Mesothelial cell of epicardium (in vitro differentiated cells): ENCODE results near the gene PTBP1. TPM values are rescaled to one million over a fixed set of nuclear protein-coding genes. Genes with fewer than 3 reads are reported as not detected.
"Not testable (repeated sequence)": the region's sequence is repeated elsewhere in the genome, so short reads cannot be mapped to it uniquely, and the experiment has no call there.

ENCODE experiments used
- DNase-seq, 2 experiments: peaks; one replicate each; pipeline ENCODE4 v3.0.0; 2021; ENCODE audit warnings: low spot score in 2 of 2; ENCODE audit not compliant: unreplicated experiment in 2 of 2
- H3K27ac Mint-ChIP-seq: 2 replicates; pipeline ENCODE4 v1.8.0; 2021; ENCODE audit warnings: mixed read lengths
- H3K27me3 Mint-ChIP-seq: 2 replicates; pipeline ENCODE4 v1.8.0; 2021; ENCODE audit warnings: low read depth, mixed read lengths
- H3K36me3 Mint-ChIP-seq: 2 replicates; pipeline ENCODE4 v1.8.0; 2021; ENCODE audit warnings: mixed read lengths
- H3K4me1 Mint-ChIP-seq: 2 replicates; pipeline ENCODE4 v1.8.0; 2021; ENCODE audit warnings: mixed read lengths
- H3K4me3 Mint-ChIP-seq: 2 replicates; pipeline ENCODE4 v1.8.0; 2021; ENCODE audit warnings: mild to moderate bottlenecking, moderate library complexity, mixed read lengths
- H3K9me3 Mint-ChIP-seq: 2 replicates; pipeline ENCODE4 v1.8.0; 2021; ENCODE audit warnings: mixed read lengths
- total RNA-seq: library from RNA; stranded (reverse); gene quantifications from 3 replicates; pipeline ENCODE4 v1.2.1, GENCODE V29; 2021
- TF ChIP-seq, protein P1 (sequence below): fragments of 200-600 bp; sonication (generic); IDR thresholded peaks from one replicate; pipeline ENCODE4 v1.5.0; 2021; ENCODE audit warnings: antibody characterized with exemption; ENCODE audit not compliant: unreplicated experiment

The PTBP1 gene
- total RNA-seq, 1 donor from 2014 or later, result 447 TPM

DNA sequence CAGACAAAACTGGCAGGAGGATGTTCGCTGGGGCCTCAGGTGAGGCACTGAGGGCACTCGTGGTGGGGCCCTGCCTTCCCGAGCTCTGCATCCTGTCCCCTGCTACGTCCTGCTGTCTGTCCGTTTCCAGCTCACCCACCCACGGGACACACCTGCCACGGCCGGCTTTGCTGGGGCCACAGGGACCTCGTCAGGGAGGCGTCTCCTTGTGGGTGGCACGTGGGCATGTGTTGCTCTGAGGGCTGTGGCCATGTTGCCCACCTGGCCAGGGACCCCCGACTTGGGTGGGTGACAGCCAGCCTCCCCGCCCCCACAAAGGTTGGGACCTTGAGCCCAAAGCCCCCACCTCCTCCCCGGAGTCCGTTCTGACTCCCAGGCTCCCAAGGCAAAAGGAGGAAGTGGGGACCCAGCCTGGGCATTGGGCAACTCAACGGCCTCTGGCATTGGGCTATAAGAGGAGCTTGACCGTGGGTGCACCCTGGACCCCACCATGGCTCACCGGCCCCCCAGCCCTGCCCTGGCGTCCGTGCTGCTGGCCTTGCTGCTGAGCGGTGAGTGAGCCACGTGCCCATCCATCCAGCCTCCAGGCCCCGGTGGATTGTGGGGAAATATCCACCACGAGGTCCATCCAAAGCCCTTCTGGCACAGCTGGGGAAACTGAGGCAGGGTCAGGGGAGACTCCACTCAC is 43.4 kb downstream of the PTBP1 start, which contains the start of gene PRTN3:
Gene PRTN3 (plus strand): TSS at position 481 of the 688 bp plus-strand sequence. CDS start 10 bp downstream, at position 491.
- Mint-ChIP-seq H3K27ac (no peak within 1 kb of the TSS), H3K4me3 (no peak within 1 kb of the TSS), H3K27me3 (peaks cover 29% of the 10 kb centered on the region), H3K4me1 (peaks cover 4% of the 10 kb centered on the region), H3K9me3 (no peaks in the 10 kb centered on the region), H3K36me3 (no peaks in the 10 kb centered on the region)
- TF ChIP-seq, protein P1, sequence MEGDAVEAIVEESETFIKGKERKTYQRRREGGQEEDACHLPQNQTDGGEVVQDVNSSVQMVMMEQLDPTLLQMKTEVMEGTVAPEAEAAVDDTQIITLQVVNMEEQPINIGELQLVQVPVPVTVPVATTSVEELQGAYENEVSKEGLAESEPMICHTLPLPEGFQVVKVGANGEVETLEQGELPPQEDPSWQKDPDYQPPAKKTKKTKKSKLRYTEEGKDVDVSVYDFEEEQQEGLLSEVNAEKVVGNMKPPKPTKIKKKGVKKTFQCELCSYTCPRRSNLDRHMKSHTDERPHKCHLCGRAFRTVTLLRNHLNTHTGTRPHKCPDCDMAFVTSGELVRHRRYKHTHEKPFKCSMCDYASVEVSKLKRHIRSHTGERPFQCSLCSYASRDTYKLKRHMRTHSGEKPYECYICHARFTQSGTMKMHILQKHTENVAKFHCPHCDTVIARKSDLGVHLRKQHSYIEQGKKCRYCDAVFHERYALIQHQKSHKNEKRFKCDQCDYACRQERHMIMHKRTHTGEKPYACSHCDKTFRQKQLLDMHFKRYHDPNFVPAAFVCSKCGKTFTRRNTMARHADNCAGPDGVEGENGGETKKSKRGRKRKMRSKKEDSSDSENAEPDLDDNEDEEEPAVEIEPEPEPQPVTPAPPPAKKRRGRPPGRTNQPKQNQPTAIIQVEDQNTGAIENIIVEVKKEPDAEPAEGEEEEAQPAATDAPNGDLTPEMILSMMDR, result no peak
- DNase-seq, result no peak

DNA sequence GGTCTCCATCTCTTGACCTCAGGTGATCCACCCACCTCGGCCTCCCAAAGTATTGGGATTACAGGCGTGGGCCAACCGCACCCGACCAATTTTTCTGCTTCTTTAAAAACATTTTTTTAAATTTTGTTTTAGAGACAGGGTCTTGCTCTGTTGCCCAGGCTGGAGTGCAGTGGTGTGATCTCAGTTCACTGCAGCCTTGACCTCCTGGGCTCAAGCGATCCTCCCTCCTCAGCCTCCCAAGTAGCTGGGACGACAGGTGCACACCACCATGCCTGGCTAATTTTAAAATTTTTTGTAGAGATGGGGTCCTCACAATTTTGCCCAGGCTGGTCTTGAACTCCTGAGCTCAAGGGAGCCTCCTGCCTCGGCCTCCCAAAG is 45.5 kb downstream of the PTBP1 start:
- not testable (repeated sequence) for H3K4me3 Mint-ChIP-seq, DNase-seq, H3K36me3 Mint-ChIP-seq, H3K9me3 Mint-ChIP-seq, H3K27ac Mint-ChIP-seq
- H3K4me1 Mint-ChIP-seq, result peaks cover 10% of the 10 kb centered on the region
- peaks cover 32% of the 10 kb centered on the region for H3K27me3 Mint-ChIP-seq

GRCh38 chr19:843180-843835 is 46.1 kb downstream of the PTBP1 start:
- Mint-ChIP-seq H3K27me3 (peaks cover 32% of the 10 kb centered on the region), H3K4me3 (no peak overlapping the region), H3K27ac (no peak overlapping the region), H3K36me3 (no peaks in the 10 kb centered on the region), H3K4me1 (peaks cover 10% of the 10 kb centered on the region), H3K9me3 (no peaks in the 10 kb centered on the region)
- TF ChIP-seq, protein P1, result no peak
- DNase-seq, result no peak

DNA sequence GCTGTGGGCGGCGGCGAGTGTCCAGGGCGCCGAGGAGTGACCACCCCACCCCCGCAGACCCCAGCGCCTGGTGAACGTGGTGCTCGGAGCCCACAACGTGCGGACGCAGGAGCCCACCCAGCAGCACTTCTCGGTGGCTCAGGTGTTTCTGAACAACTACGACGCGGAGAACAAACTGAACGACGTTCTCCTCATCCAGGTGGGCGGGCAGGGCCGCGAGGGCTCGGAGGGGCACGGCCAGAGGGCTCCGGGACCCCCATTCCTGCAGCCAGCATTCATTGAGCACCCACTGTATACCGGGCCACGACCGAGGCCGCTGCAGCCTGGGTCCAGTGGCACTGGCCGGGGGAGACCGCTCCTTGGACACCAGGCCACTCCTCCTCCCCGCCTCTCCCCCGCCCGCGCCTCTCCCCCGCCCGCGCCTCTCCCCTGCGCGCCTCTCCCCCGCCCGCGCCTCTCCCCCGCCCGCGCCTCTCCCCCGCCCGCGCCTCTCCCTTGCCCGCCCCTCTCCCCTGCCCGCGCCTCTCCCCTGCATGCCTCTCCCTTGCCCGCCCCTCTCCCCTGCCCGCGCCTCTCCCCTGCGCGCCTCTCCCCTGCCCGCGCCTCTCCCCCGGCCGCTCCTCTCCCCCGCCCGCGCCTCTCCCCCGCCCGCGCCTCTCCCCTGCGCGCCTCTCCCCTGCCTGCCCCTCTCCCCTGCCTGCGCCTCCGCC is 46.7 kb downstream of the PTBP1 start:
- Mint-ChIP-seq H3K4me3 (peak overlapping the region; percentile 15), H3K4me1 (peaks cover 10% of the 10 kb centered on the region), H3K27me3 (peaks cover 32% of the 10 kb centered on the region), H3K36me3 (no peaks in the 10 kb centered on the region), H3K27ac (no peak overlapping the region), H3K9me3 (no peaks in the 10 kb centered on the region)
- TF ChIP-seq, protein P1, result no peak
- DNase-seq, result no peak

GRCh38 chr19:844546-844971 is 47.3 kb downstream of the PTBP1 start:
- Mint-ChIP-seq H3K27ac (no peak overlapping the region), H3K9me3 (no peaks in the 10 kb centered on the region), H3K4me3 (peak overlapping the region; percentile 30), H3K27me3 (peaks cover 32% of the 10 kb centered on the region), H3K36me3 (no peaks in the 10 kb centered on the region), H3K4me1 (peaks cover 10% of the 10 kb centered on the region)
- DNase-seq, result no peak
- TF ChIP-seq, protein P1, result no peak
